Endothelial cell of umbilical vein (primary cell): ENCODE measurements around the gene SLC17A2. TPM values are rescaled to one million over a fixed set of nuclear protein-coding genes. Genes with fewer than 3 reads are reported as not detected.
A peak's percentile ranks its signal among the peaks of the same experiment; 100 is the strongest.

ENCODE experiments used
- BruUV-seq: library from RNA; stranded (reverse); fragments of 400-500 nt; replicated peaks from 2 replicates; lab custom pipeline; 2021; lab: Mats Ljungman, UMichigan
- CTCF ChIA-PET: fragments of 300-600, 350-600 bp; sonication (Branson Sonifier 250); formaldehyde crosslinking; loops from one replicate; lab custom pipeline; 2021; ENCODE audit warnings: antibody characterized with exemption, inconsistent platforms; lab: Charles Lee
- POLR2A ChIA-PET: fragments of 300-600, 350-600 bp; sonication (Branson Sonifier 250); formaldehyde crosslinking; loops from one replicate; lab custom pipeline; 2021; ENCODE audit warnings: antibody characterized with exemption, inconsistent platforms; lab: Charles Lee
- DNase-seq: peaks from one replicate; pipeline ENCODE4 v3.0.0-alpha.2; 2011; ENCODE audit warnings: low read depth, low spot score
- FAIRE-seq: peaks from 2 replicates; lab custom pipeline; 2011; peaks lifted over from hg19 to GRCh38; lab: Jason Lieb, UNC
- H2AFZ ChIP-seq: 2 replicates; pipeline ENCODE4 v1.6.0; 2012; ENCODE audit warnings: low read depth, low read length, control low read depth, inconsistent platforms
- H3K27ac ChIP-seq: 2 replicates; pipeline ENCODE4 v1.5.1; 2011; ENCODE audit warnings: low read depth, mild to moderate bottlenecking, control low read depth, low read length, moderate library complexity; ENCODE audit not compliant: insufficient read depth
- H3K27me3 ChIP-seq, 2 experiments: 2 replicates each; pipeline versions ENCODE4 v1.6.0 to v1.6.1; 2011; ENCODE audit warnings: low read length in 2 of 2, mixed read lengths in 1 of 2; ENCODE audit not compliant: control insufficient read depth in 2 of 2, insufficient read depth in 2 of 2
- H3K36me3 ChIP-seq, 2 experiments: 2 replicates in 1 of 2; 3 replicates in 1 of 2; pipeline ENCODE4 v1.5.1; 2011; ENCODE audit warnings: low read length in 2 of 2, mild to moderate bottlenecking in 1 of 2, moderate library complexity in 1 of 2; ENCODE audit not compliant: control insufficient read depth in 2 of 2, insufficient read depth in 2 of 2; ENCODE audit errors: extremely low read depth in 1 of 2
- H3K4me1 ChIP-seq: 3 replicates; pipeline ENCODE4 v1.5.1; 2011; ENCODE audit warnings: mild to moderate bottlenecking, low read length; ENCODE audit not compliant: control insufficient read depth, insufficient read depth; ENCODE audit errors: extremely low read depth
- H3K4me2 ChIP-seq: 2 replicates; pipeline ENCODE4 v1.6.1; 2011; ENCODE audit warnings: low read length, control low read depth, mixed read lengths; ENCODE audit not compliant: insufficient read depth
- H3K4me3 ChIP-seq, 3 experiments: fragments of 200-600 bp in 1 of 3; sonication (generic), shearing (Covaris generic) in 1 of 3; replicated peaks in 1 of 3; 2 replicates each; pipeline ENCODE4 v1.5.1; 2011 to 2016; ENCODE audit warnings: control low read depth in 3 of 3, low read length in 3 of 3, mild to moderate bottlenecking in 2 of 3, inconsistent platforms in 1 of 3, low read depth in 1 of 3, moderate library complexity in 1 of 3; ENCODE audit not compliant: insufficient read depth in 1 of 3
- H3K79me2 ChIP-seq: 2 replicates; pipeline ENCODE4 v1.6.0; 2012; ENCODE audit warnings: low read length, inconsistent platforms; ENCODE audit not compliant: control insufficient read depth, insufficient read depth
- H3K9ac ChIP-seq: replicated peaks from 2 replicates; pipeline ENCODE3; 2011; ENCODE audit warnings: low read length, control low read depth; ENCODE audit not compliant: insufficient read depth; ENCODE audit errors: extremely low read depth
- H3K9me1 ChIP-seq: replicated peaks from 3 replicates; pipeline ENCODE4 v1.6.0; 2011; ENCODE audit warnings: mild to moderate bottlenecking, low read length; ENCODE audit not compliant: control insufficient read depth, insufficient read depth; ENCODE audit errors: extremely low read depth
- H3K9me3 ChIP-seq: replicated peaks from 2 replicates; pipeline ENCODE4 v1.5.1; 2012; ENCODE audit warnings: low read length, inconsistent platforms; ENCODE audit not compliant: control insufficient read depth, insufficient read depth
- H4K20me1 ChIP-seq: replicated peaks from 2 replicates; pipeline ENCODE3; 2011; ENCODE audit warnings: mild to moderate bottlenecking, low read length; ENCODE audit not compliant: control insufficient read depth, insufficient read depth; ENCODE audit errors: extremely low read depth
- EZH2 ChIP-seq: IDR thresholded peaks from 2 replicates; pipeline ENCODE4 v1.6.1; 2012; ENCODE audit warnings: borderline replicate concordance, low read depth, mild to moderate bottlenecking, moderate library complexity, low read length, inconsistent platforms; ENCODE audit not compliant: severe bottlenecking
- FOS ChIP-seq: IDR thresholded peaks from 2 replicates; pipeline ENCODE4 v1.6.1; 2011; ENCODE audit warnings: mild to moderate bottlenecking, low read length, moderate library complexity, borderline replicate concordance; ENCODE audit not compliant: insufficient read depth
- GATA2 ChIP-seq: IDR thresholded peaks from 2 replicates; pipeline ENCODE4 v1.7.0; 2011; ENCODE audit warnings: low read depth, mild to moderate bottlenecking, moderate library complexity, mixed read lengths, low read length; ENCODE audit not compliant: insufficient read length, insufficient read depth
- JUN ChIP-seq: IDR thresholded peaks from 2 replicates; pipeline ENCODE4 v1.6.1; 2011; ENCODE audit warnings: borderline replicate concordance, low read depth; ENCODE audit not compliant: insufficient read length, insufficient read depth
- MYC ChIP-seq: IDR thresholded peaks from one replicate; pipeline ENCODE4 v1.6.1; 2011; ENCODE audit warnings: mild to moderate bottlenecking, low read depth, low read length
- POLR2A ChIP-seq: IDR thresholded peaks from 2 replicates; pipeline ENCODE4 v1.6.1; 2012; ENCODE audit warnings: low read depth, mild to moderate bottlenecking, control low read depth, low read length
- POLR2AphosphoS5 ChIP-seq: IDR thresholded peaks from 2 replicates; pipeline ENCODE4 v1.6.1; 2012; ENCODE audit warnings: low read depth, mild to moderate bottlenecking, control low read depth, low read length, moderate library complexity; ENCODE audit not compliant: insufficient read depth
- dilution Hi-C: fragments of 300-500 bp; cut with MboI; formaldehyde crosslinking; loops from one replicate; pipeline ENCODE4 v1.15.0; 2019; ENCODE audit warnings: low sequenced_read_pairs; ENCODE audit not compliant: extremely low pct_ligation_motif_present
- intact Hi-C: fragments of 100-400 bp; cut with micrococcal nuclease; formaldehyde crosslinking; loops from one replicate; pipeline ENCODE4 v1.10.0; 2022
- polyA plus RNA-seq, 4 experiments: library from polyadenylated mRNA; depleted of rRNA in 3 of 4; stranded (reverse) in 3 of 4; unstranded in 1 of 4; fragments of >200 nt; gene quantifications; 2 replicates each; pipeline versions ENCODE4 v1.2.1 to v1.2.3, GENCODE V29; 2011 to 2012; ENCODE audit warnings: missing spikeins in 1 of 4
- total RNA-seq: library from RNA; stranded (reverse); gene quantifications from 2 replicates; pipeline ENCODE4 v1.2.3, GENCODE V29; 2021
- TF ChIP-seq, protein P1 (sequence below), 2 donors: IDR thresholded peaks; 1 replicate in 1 of 2; 2 replicates in 1 of 2; pipeline ENCODE4 v1.5.1; 2011; ENCODE audit warnings: low read length in 2 of 2, mild to moderate bottlenecking in 2 of 2, moderate library complexity in 2 of 2, control low read depth in 1 of 2, inconsistent platforms in 1 of 2, low read depth in 1 of 2; ENCODE audit not compliant: insufficient read depth in 1 of 2; ENCODE audit errors: extremely low read depth in 1 of 2
- TF ChIP-seq, protein P2 (sequence below): IDR thresholded peaks from 2 replicates; pipeline ENCODE4 v1.6.1; 2011; ENCODE audit not compliant: insufficient read depth, insufficient read length

The SLC17A2 gene
- total and polyA plus RNA-seq, 2 donors (not counting 3 experiments of a cell fraction or from before 2014, with no cell fraction given), result not detected

DNA sequence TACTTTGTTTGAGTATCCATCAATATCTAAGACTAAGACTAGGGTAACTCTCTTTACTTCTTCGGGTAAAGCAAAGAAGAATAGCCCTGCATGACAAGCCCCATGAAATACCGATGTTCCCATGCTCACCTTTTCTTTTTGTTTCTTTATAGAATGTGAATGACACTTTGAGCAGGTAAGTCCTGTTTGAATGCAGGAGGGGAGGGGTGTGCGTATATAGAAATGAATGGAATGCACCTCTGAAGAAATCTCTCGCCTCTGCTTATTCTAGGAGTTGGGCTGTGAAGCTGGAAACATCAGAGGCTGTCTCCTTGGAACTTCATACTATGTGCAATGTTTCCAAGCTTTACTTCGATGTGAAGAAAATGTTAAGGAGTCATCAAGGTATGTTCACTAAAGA, 42.4 kb upstream of the SLC17A2 start:
- no peaks in the 10 kb centered on the region for H3K27me3 ChIP-seq
- no peak overlapping the region for H2AFZ ChIP-seq
- no peak for TF ChIP-seq EZH2
- TF ChIP-seq FOS, result no peak
- TF ChIP-seq, protein P1, sequence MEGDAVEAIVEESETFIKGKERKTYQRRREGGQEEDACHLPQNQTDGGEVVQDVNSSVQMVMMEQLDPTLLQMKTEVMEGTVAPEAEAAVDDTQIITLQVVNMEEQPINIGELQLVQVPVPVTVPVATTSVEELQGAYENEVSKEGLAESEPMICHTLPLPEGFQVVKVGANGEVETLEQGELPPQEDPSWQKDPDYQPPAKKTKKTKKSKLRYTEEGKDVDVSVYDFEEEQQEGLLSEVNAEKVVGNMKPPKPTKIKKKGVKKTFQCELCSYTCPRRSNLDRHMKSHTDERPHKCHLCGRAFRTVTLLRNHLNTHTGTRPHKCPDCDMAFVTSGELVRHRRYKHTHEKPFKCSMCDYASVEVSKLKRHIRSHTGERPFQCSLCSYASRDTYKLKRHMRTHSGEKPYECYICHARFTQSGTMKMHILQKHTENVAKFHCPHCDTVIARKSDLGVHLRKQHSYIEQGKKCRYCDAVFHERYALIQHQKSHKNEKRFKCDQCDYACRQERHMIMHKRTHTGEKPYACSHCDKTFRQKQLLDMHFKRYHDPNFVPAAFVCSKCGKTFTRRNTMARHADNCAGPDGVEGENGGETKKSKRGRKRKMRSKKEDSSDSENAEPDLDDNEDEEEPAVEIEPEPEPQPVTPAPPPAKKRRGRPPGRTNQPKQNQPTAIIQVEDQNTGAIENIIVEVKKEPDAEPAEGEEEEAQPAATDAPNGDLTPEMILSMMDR (IDR thresholded peaks at IDR 0.05; ENCODE audit: extremely low read depth in 1 of 2, insufficient read depth in 1 of 2, low read depth in 1 of 2, low read length in 2 of 2), result no peak
- no peaks in the 10 kb centered on the region for H3K9me1 ChIP-seq
- intact Hi-C loops (no loop called here), dilution Hi-C loops (no loop called here)
- FAIRE-seq, result no peak
- H3K4me2 ChIP-seq, result no peak overlapping the region
- H3K9me3 ChIP-seq, result no peaks in the 10 kb centered on the region
- CTCF ChIA-PET, result interaction anchor here (1.1 to 2.8 kb wide), 2 partner anchors 20 to 184 kb away, joined by 4 to 8 read pairs; no protein-coding TSS in a partner anchor
- no peaks in the 10 kb centered on the region for H4K20me1 ChIP-seq
- peaks cover 4% of the 10 kb centered on the region for H3K79me2 ChIP-seq
- POLR2A ChIA-PET, result interaction anchor here (0.6 kb wide), 1 partner anchor 403 kb away, joined by 3 read pairs; no protein-coding TSS in a partner anchor
- BruUV-seq, result no TSS peak
- H3K4me3 ChIP-seq, result no peak overlapping the region
- peaks cover 21% of the 10 kb centered on the region for H3K4me1 ChIP-seq
- no peak for DNase-seq
- H3K36me3 ChIP-seq, result peaks cover 33 to 45% of the 10 kb centered on the region in 2 experiments
- no peak overlapping the region for H3K9ac ChIP-seq
- no peak overlapping the region for H3K27ac ChIP-seq

DNA sequence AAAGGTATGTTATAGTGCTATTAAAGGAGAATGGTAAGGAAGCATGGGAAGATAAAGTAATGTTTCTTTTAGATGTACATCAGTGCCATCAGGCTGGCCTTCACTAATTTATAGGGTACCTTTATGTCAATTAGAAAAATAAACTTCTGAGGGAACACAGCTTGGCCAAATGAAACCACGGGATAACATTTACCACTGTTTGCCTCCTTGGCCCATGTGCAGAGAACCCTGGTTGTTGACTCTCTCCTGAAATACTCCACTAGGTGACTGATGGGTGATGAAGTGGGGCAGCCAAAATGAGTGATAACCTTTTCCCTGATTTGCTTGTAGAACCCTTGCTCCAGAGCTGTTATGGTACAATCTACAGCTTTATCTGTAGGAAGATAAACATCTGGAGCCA, 41.6 kb upstream of the SLC17A2 start:
- Histone ChIP-seq H3K9me3 (no peaks in the 10 kb centered on the region), H3K79me2 (peaks cover 9% of the 10 kb centered on the region), H3K36me3 (peaks cover 30 to 44% of the 10 kb centered on the region in 2 experiments), H3K4me1 (peaks cover 25% of the 10 kb centered on the region), H3K9ac (peak overlapping the region; percentile 70), H3K9me1 (no peaks in the 10 kb centered on the region), H4K20me1 (no peaks in the 10 kb centered on the region), H3K4me2 (peak overlapping the region; percentile 85), H2AFZ (no peak overlapping the region), H3K4me3 (no peak overlapping the region), H3K27ac (peak overlapping the region; percentile 89), H3K27me3 (no peaks in the 10 kb centered on the region)
- no TSS peak for BruUV-seq
- POLR2A ChIA-PET, result interaction anchor here (0.6 kb wide), 1 partner anchor 404 kb away, joined by 3 read pairs; no protein-coding TSS in a partner anchor
- DNase-seq (no peak), FAIRE-seq (no peak)
- intact Hi-C loops (no loop called here), dilution Hi-C loops (no loop called here)
- CTCF ChIA-PET, result interaction anchor here (1.1 to 2.8 kb wide), 2 partner anchors 20 to 183 kb away, joined by 4 to 8 read pairs; no protein-coding TSS in a partner anchor
- no peak for TF ChIP-seq POLR2A
- TF ChIP-seq POLR2AphosphoS5, result no peak
- no peak for TF ChIP-seq GATA2
- no peak for TF ChIP-seq MYC
- TF ChIP-seq FOS, result no peak
- TF ChIP-seq JUN, result no peak
- TF ChIP-seq, protein P1 (IDR thresholded peaks at IDR 0.05; ENCODE audit: extremely low read depth in 1 of 2, insufficient read depth in 1 of 2, low read depth in 1 of 2, low read length in 2 of 2), result no peak
- TF ChIP-seq, protein P2, sequence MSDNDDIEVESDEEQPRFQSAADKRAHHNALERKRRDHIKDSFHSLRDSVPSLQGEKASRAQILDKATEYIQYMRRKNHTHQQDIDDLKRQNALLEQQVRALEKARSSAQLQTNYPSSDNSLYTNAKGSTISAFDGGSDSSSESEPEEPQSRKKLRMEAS, result no peak
- no peak for TF ChIP-seq EZH2
